Fibroblast of skin of right biceps (primary cell): ENCODE results near the gene GMDS.
A peak's percentile ranks its signal among the peaks of the same experiment; 100 is the strongest.

Experiments
- DNase-seq: peaks from one replicate; pipeline ENCODE4 v3.0.0-alpha.2; 2013

Gene GMDS

DNA sequence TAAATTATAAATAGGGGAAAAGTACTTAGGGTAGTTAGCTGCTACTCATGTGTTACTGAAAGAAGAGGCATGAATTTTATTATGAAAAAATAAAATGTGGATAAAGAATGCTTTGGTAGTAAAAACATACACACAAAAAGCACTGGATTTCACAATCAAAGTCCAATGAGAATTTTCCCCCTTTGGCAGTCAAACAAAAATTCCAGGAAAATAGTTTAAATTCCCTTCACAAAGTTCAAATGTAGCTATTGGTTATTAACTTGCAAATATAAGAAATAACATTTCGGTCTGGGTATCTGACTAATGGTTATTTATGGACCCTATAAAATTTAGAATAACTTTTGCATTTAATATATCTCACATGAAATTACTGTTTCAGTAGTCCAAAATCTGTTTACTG, 425.2 kb downstream of the GMDS start:
- peak; percentile 83 for DNase-seq

DNA sequence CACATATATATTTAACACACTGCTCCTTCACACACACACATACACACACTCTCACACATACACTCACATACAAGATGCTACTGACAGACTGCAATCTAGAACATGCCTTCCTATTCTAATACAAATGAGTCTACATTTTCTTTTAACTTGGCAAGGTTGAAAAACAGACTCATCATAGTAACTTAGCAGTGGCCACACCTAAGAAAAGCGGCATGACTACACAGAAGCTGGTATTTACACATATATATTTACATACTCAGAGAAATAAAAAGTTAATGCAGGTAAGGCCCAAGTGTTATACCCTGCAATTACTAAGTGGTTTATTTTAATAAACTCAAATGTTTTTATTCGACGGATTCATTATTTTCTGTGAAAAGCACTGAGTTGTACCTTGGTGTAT, 426.4 kb downstream of the GMDS start:
- DNase-seq: no peak

DNA sequence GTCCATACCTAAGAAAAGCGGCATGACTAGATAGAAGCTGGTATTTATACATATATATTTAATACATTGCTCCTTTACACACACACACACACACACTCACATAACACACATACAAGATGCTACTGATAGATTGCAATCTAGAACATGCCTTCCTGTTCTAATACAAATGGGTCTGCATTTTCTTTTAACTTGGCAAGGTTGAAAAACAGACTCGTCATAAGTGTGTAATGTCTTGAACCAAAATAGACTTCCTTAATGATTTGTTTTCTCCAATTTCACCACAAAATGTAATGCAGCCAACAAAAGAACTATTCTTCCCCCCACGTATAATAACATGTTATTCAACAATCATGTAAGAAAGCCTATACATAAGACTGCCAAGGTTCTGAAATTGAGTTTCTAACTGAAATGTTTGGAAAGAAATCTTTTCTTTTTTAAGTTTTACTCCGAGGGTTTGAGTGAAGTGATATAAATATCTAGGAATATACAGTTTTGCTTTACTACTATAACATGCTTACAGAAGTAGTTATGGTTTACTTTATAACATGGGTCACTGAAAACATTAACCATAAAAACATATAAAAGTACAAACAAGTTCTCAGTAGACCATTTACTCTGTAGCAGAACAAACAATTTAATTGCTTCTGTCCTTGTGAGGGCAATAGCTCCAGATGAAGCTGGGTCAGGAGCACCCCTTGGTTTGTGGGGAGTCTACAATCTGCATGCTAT, 428.2 kb downstream of the GMDS start:
- peak; percentile 73 for DNase-seq

- no peak for DNase-seq
These were observed 429.5 kb downstream of the GMDS start for GRCh38 chr6:1815827-1816452.

DNA sequence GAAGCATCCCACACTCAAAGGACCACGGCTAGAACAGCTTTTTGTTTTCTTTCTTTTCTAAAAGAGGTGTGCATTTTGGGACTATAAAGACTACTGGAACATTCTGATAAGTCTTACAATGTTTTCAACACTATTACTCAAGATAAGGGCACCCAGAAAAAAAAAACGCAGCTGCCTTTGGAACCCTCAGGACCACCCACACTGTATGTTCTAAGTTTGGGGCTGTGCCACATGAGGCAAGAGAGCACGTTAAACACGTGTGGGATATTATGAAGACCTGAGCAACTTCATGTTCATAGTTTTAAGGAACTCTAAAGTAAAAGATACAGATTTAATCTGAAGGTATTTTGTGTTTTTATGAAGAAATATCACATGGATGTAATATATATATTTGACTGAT, 431.1 kb downstream of the GMDS start:
- no peak for DNase-seq

GRCh38 chr6:1812487-1812886, 432.9 kb downstream of the GMDS start:
- no peak for DNase-seq

DNA sequence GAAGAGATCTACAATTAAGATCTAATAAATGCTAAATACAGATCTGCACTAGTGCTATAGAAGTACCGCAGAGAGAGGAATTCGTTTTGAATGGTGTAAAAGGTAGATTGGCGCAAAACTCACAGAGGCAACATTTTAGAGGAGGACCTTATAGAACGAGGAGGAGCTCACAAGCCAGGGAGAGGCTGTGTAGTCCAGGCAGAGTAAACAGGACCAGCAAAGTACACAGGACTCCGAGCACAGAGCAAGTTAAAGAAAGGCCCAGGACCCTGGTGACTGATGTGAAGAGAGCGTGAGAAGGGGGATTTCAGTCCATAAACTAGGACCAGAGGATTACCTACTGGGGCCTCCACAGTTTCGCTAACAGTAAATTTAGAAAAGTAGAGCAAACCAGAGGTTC, 433.4 kb downstream of the GMDS start:
- DNase-seq: no peak

DNA sequence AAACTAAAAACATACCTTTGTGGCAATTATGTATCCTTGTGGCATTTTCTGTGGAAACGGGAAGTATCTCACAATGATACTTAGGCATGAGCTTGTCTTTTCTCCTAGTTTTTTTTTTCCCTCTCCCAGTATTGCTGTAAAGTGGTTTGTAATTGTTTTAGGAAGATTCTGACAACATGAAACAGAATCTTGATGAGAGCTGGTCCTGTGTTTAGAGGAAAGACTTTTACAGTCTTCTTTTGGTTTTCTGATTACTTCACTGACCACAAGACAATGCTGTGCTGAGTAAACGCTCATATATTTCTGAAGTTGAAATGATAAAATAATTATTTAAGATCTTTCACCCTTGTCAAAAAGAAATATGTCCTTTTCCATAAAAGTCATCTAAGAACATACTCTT, 434.5 kb downstream of the GMDS start:
- DNase-seq: no peak

DNA sequence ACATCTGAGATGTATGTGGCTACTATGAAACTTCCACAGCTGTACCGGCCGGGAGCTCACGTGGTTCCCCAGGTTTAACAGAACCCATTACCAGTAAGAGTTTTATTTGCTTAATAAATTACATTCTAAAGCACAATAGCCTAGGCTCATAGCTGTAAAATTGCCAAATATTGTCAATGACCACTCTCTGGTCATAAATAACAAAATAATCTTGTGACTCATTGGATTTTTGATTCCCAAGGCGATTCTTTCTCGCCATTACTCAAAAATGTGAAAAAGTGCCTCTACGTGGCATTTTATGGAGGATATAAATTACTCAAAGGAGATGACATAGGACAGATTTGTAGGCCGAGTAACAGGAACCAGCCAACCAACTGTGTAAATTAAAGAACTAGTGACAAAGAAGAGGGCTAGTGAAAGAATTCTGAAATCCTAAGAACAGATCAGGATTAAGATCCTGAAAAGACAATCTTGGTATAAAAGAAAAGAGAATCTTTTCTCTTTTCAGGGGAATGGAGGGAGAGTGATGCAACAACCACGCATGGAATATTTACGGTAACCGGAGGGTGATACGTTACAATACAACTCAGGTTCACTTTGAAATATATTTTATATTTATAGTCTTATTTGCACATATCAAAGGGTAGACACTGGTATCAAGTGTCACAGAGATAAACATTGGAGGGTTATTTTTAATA, 436.0 kb downstream of the GMDS start:
- no peak for DNase-seq

DNA sequence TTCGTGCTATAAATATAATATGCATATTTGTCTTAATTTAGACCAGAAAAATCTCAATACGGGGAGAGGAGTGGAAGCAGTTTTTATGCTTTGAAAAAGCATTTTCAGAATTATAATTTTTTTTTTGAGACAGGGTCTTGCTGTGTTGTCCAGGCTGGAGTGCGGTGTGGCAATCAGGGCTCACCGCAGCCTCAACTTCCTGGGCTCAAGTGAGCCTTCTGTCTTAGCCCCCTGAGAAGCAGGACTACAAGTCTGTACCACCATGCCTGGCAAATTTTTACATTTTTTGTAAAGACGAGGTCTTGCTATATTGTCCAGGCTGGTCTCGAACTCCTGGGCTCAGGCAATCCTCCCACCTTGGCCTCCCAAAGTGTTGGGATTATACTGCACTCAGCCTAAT, 438.5 kb downstream of the GMDS start:
- DNase-seq: no peak

GRCh38 chr6:1802491-1803395, 442.7 kb downstream of the GMDS start:
- peak; percentile 41 for DNase-seq

- no peak for DNase-seq
These were observed 444.0 kb downstream of the GMDS start for GRCh38 chr6:1801401-1801800.

GRCh38 chr6:1800845-1801244, 444.6 kb downstream of the GMDS start:
- DNase-seq: no peak

GRCh38 chr6:1798965-1799325, 446.5 kb downstream of the GMDS start:
- DNase-seq: no peak

- no peak for DNase-seq
These were observed 447.0 kb downstream of the GMDS start for GRCh38 chr6:1798303-1798964.

- DNase-seq: peak; percentile 40
These were observed 447.6 kb downstream of the GMDS start for GRCh38 chr6:1797801-1798200.

DNA sequence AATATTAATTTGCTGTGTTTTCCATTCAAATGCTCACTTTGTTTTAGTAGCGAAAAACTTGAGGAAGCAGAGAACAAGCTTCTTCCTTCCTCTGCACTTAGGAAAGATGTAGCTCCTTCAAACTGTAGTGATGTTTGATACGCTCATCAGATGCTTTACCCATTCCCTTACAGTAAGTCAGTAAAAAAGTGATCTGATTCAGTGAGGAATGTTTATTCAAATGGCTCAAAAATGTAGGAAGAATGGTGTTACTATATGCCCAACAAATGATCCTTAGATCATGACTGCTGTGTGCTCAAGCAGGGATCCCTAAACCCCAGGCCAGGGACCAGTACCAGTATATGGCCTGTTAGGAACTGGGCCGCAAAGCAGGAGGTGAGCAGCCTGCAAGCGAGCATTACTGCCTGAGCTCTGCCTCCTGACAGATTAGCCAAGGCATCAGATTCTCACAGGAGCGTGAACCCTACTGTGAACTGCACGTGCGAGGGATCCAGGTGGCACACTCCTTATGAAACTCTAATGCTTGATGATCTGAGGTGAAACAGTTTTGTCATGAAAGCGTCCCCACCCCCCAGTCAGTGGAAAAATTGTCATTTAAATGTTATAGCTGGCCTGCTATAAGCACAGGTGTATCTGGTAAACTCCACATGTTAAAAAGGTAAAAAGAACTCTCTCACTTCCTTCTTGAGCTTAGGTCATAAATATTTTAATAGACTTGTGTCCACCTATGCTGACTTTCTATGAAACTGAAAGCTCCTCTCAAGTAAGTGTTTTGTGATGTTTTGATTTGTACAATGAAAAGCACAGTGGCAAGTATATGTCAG, 448.5 kb downstream of the GMDS start:
- DNase-seq: peak; percentile 55

DNA sequence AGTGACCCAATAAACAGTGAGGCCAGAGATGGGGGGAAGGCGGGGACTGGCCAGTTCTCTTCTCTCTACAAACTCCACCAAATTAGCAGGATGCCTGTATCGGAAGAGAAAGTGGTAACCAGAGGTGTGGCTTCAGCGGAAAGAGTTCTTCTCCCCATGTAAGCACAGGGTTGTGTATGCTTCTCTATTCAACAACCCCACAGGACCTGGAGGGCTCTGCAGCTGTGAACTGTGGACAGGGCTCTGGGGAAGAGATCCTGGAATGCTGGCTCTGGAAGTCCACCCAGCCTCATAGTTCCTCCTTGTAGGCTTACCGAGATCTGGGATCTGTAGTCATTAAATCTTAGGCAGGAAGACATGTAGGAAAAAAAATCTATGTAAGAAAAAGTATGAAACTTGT, 449.5 kb downstream of the GMDS start:
- no peak for DNase-seq

GRCh38 chr6:1792989-1793388, 452.4 kb downstream of the GMDS start:
- DNase-seq: no peak

DNA sequence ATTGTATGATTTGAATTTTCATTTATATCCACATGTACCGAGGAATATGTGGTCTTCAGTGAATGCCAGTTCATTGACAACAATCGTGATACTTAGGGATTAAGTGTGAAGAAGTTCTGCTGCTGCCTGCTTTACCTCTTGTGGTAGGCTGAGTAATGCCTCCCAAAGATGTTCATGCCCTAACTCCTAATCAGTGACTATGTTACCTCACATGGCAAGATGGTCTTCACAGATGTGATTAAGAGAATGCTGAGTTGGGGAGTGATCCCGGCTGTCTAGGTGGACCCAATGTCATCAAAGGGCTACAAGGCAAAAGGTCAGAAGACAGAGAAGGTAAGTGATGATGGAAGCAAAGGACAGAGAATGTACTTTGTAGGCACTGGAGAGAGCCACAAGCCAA, 454.7 kb downstream of the GMDS start:
- DNase-seq: no peak

DNA sequence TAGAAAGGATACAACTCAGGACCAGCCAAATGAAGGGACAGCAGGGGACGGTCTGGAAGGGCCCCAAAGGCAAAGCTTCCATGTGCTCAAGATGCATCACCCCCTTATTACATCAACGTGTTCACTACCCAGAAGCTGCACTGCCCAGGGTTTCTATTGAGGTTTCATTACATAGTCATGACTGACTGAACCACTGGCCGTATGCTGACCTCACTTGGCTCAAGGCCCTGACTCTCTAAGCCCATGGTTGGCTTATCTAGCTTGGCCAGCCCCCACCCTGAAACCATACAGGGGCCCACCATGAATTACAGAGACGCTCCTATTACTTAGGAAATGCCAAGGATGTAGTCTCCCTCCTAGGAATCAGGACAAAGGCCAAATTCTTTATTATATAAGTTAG, 456.3 kb downstream of the GMDS start:
- peak; percentile 59 for DNase-seq

- DNase-seq: peak; percentile 74
These were observed 457.5 kb downstream of the GMDS start for GRCh38 chr6:1787894-1788293.
